MM.1S (cell line): ENCODE data around the gene AGAP1.
"Not testable (repeated sequence)": the region's sequence is repeated elsewhere in the genome, so short reads cannot be mapped to it uniquely, and the experiment has no call there.

Experiments used
- DNase-seq: peaks from one replicate; pipeline ENCODE4 v3.0.0-alpha.2; 2015
- H2AFZ ChIP-seq: fragments of 300-600 bp; sonication (generic); 2 replicates; pipeline ENCODE4 v1.6.0; 2016; ENCODE audit warnings: antibody characterized with exemption, low read length
- H3F3A ChIP-seq: fragments of 300-600 bp; sonication (generic); 2 replicates; pipeline ENCODE4 v1.6.1; 2016; ENCODE audit warnings: mild to moderate bottlenecking, antibody characterized with exemption, low read length, moderate library complexity, mixed read lengths; ENCODE audit not compliant: insufficient read depth
- H3K27ac ChIP-seq: fragments of 300-600 bp; sonication (generic); 2 replicates; pipeline ENCODE4 v1.5.1; 2016; ENCODE audit warnings: mild to moderate bottlenecking, low read length
- H3K27me3 ChIP-seq: fragments of 300-600 bp; sonication (generic); replicated peaks from 2 replicates; pipeline ENCODE4 v1.6.0; 2016; ENCODE audit warnings: low read length; ENCODE audit not compliant: insufficient read depth
- H3K36me3 ChIP-seq: fragments of 300-600 bp; sonication (generic); replicated peaks from 2 replicates; pipeline ENCODE4 v1.6.1; 2016; ENCODE audit warnings: mild to moderate bottlenecking, low read length, mixed read lengths; ENCODE audit not compliant: insufficient read depth
- H3K4me1 ChIP-seq: fragments of 300-600 bp; sonication (generic); 2 replicates; pipeline ENCODE4 v1.6.1; 2016; ENCODE audit warnings: low read length, mixed read lengths
- H3K4me2 ChIP-seq: fragments of 300-600 bp; sonication (generic); 2 replicates; pipeline ENCODE4 v1.6.0; 2016; ENCODE audit warnings: low read depth, low read length
- H3K4me3 ChIP-seq: fragments of 300-600 bp; sonication (generic); 2 replicates; pipeline ENCODE4 v1.5.1; 2016; ENCODE audit warnings: low read length, mixed read lengths
- H3K79me2 ChIP-seq: fragments of 300-600 bp; sonication (generic); 2 replicates; pipeline ENCODE4 v1.6.1; 2016; ENCODE audit warnings: mixed run types, low read length, mixed read lengths
- H3K9ac ChIP-seq: fragments of 300-600 bp; sonication (generic); 2 replicates; pipeline ENCODE4 v1.6.1; 2016; ENCODE audit warnings: low read length, mixed read lengths
- H3K9me2 ChIP-seq: fragments of 300-600 bp; sonication (generic); replicated peaks from 2 replicates; pipeline ENCODE4 v1.6.1; 2016; ENCODE audit warnings: mild to moderate bottlenecking, low read length, mixed read lengths; ENCODE audit not compliant: insufficient read depth
- H3K9me3 ChIP-seq: fragments of 300-600 bp; sonication (generic); replicated peaks from 2 replicates; pipeline ENCODE4 v1.6.1; 2016; ENCODE audit warnings: mild to moderate bottlenecking, low read length, mixed read lengths; ENCODE audit not compliant: insufficient read depth
- H4K20me1 ChIP-seq: fragments of 300-600 bp; sonication (generic); 2 replicates; pipeline ENCODE4 v1.6.1; 2016; ENCODE audit warnings: mild to moderate bottlenecking, low read length, moderate library complexity, mixed read lengths; ENCODE audit not compliant: insufficient read depth
- CTCF ChIP-seq: fragments of 300-600 bp; sonication (generic); IDR thresholded peaks from 2 replicates; pipeline ENCODE4 v1.5.1; 2016; ENCODE audit warnings: antibody characterized with exemption, low read length, mixed read lengths
- EZH2 ChIP-seq: fragments of 300-600 bp; sonication (generic); optimal IDR thresholded peaks from 2 replicates; pipeline ENCODE3; 2017; ENCODE audit warnings: low read depth, mild to moderate bottlenecking, antibody characterized with exemption, low read length, mixed read lengths
- EZH2phosphoT487 ChIP-seq: fragments of 300-600 bp; sonication (generic); IDR thresholded peaks from 2 replicates; pipeline ENCODE4 v1.6.1; 2018; ENCODE audit warnings: antibody characterized with exemption, low read length

The AGAP1 gene

DNA sequence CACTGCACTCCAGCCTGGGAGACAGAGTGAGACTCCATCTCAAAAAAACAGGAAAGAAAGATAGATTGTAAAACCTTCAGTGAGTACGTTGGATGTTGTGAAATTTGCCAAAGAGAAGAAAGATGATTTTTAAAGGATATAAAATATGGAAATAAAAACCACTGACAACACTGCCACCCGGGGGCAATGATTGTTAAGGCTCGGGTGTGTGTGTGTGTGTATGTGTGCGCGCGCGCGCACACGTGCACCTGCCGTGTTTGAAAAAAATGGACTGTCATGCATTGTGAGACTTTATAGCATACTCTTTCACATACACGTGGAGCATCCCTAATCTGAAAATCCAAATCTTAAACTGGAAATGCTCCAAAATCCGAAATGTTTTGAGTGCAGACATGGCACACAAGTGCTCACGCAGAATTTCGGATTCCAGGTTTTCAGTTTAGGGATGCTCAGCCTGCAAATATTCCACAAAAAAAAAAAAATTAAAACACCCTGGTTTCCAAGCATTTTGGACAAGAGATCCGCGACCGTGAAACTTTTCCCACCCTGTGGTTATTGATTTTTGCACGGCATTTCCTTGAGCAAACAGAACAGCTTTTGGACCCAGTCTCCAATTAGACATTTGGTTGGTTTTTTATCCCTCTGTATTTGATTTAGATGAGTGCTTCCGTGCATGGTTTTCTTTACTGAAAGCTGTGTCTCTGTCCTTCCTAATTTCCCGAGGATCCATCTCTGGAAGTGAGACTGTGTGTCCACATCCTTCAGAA, 269.2 kb downstream of the AGAP1 start:
- Histone ChIP-seq H3K4me1 (no peaks in the 10 kb centered on the region), H3K36me3 (no peaks in the 10 kb centered on the region), H3K9ac (no peak overlapping the region), H3K4me3 (no peak overlapping the region), H3K27me3 (no peaks in the 10 kb centered on the region), H2AFZ (no peak overlapping the region), H3K9me2 (no peaks in the 10 kb centered on the region), H3K9me3 (no peaks in the 10 kb centered on the region), H3K79me2 (no peaks in the 10 kb centered on the region), H3K4me2 (no peak overlapping the region), H3K27ac (no peak overlapping the region), H4K20me1 (no peaks in the 10 kb centered on the region), H3F3A (no peaks in the 10 kb centered on the region)
- DNase-seq, result no peak
- TF ChIP-seq EZH2, result no peak

DNA sequence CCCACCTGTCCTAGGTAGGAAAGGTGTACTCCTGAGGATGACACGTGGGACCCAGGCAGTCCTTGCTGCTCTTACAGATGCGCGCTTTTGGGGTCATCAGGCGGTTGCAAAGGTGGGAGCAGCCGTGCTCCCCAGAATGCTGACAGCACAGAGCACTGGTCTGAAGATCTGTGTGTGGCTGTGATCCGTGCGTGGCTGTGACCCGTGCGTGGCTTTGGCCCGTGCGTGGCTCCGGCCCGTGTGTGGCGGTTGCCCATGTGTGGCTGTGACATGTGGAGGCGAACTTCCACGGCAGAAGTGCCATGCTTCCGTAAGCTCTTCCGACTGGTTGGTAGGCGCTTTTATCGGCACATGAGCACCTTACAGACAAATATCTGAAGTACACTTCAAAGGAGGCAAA, 270.0 kb downstream of the AGAP1 start:
- Histone ChIP-seq H2AFZ (no peak overlapping the region), H3F3A (no peaks in the 10 kb centered on the region), H3K27me3 (no peaks in the 10 kb centered on the region), H3K79me2 (no peaks in the 10 kb centered on the region), H3K9me2 (no peaks in the 10 kb centered on the region), H3K4me1 (no peaks in the 10 kb centered on the region), H3K4me3 (no peak overlapping the region), H4K20me1 (no peaks in the 10 kb centered on the region), H3K4me2 (no peak overlapping the region), H3K9me3 (no peaks in the 10 kb centered on the region), H3K36me3 (no peaks in the 10 kb centered on the region), H3K9ac (no peak overlapping the region), H3K27ac (no peak overlapping the region)
- TF ChIP-seq CTCF (no peak), EZH2 (no peak), EZH2phosphoT487 (no peak)
- DNase-seq, result no peak

DNA sequence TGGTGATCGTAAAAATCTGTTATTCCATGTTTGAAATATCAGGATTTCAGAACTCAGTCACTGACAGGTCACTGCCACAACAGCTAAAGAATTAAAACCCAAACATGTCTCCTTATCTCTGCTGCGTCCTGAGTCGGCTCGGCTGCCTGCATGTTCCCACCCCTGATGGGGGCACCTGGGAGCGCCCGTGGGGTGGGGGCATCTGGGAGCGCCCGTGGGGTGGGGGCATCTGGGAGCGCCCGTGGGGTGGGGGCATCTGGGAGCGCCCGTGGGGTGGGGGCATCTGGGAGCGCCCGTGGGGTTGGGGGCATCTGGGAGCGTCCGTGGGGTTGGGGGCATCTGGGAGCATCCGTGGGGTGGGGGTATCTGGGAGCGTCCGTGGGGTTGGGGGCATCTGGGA, 270.6 kb downstream of the AGAP1 start:
- not testable (repeated sequence) for H3K4me2 ChIP-seq, H3K79me2 ChIP-seq, H3K9me3 ChIP-seq, H2AFZ ChIP-seq, H3K27ac ChIP-seq, DNase-seq, H3K4me1 ChIP-seq, H3F3A ChIP-seq, H3K36me3 ChIP-seq, H3K4me3 ChIP-seq, H3K9ac ChIP-seq, H3K9me2 ChIP-seq, H3K27me3 ChIP-seq, H4K20me1 ChIP-seq

DNA sequence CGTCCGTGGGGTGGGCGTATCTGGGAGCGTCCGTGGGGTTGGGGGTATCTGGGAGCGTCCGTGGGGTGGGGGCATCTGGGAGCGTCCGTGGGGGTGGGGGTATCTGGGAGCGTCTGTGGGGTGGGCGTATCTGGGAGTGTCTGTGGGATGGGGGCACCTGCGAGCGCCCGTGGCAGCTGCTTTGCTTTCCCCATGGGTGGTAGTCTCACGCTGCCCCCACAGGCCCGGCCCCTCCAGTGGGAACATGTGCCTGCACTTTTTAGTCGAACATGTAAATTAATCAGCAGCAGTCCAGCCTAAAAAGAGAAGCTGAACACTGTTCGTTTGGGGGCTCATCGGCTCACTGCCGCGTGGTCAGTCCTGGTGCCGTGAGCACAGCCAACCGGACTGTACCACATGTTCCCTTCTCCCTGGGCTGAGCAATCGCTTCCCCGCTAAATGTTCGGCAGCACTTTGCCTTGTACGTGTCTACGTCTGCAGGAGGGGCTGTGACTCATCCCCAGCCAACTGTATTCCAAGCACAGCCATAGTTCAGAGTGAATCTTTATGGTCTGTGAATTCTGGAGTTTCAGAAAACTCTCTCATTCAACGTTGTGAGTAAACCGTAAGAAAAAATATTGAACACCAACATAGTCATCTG, 271.5 kb downstream of the AGAP1 start:
- Histone ChIP-seq H2AFZ (no peak overlapping the region), H3K9ac (no peak overlapping the region), H3F3A (no peaks in the 10 kb centered on the region), H3K27ac (no peak overlapping the region), H3K9me2 (no peaks in the 10 kb centered on the region), H3K9me3 (no peaks in the 10 kb centered on the region), H4K20me1 (no peaks in the 10 kb centered on the region), H3K27me3 (no peaks in the 10 kb centered on the region), H3K36me3 (no peaks in the 10 kb centered on the region), H3K4me2 (no peak overlapping the region), H3K4me1 (no peaks in the 10 kb centered on the region), H3K79me2 (no peaks in the 10 kb centered on the region), H3K4me3 (no peak overlapping the region)
- TF ChIP-seq EZH2phosphoT487 (no peak), CTCF (no peak), EZH2 (no peak)
- no peak for DNase-seq
